Ovary (tissue), 9 donors: Measurements from ENCODE around the gene COA6. TPM values are rescaled to one million over a fixed set of nuclear protein-coding genes. Genes with fewer than 3 reads are reported as not detected.
"Not testable (repeated sequence)": the region's sequence is repeated elsewhere in the genome, so short reads cannot be mapped to it uniquely, and the experiment has no call there.

ENCODE experiments used
- DNase-seq, 5 donors: peaks; one replicate each; pipeline ENCODE4 v3.0.0-alpha.2; 2019 to 2020
- H3K27ac ChIP-seq, 2 donors: fragments of 200-600 bp; one replicate each; pipeline versions ENCODE4 v1.5.1 to v1.8.0; 2019 to 2022
- H3K27me3 ChIP-seq: fragments of 200-600 bp; one replicate; pipeline ENCODE4 v1.8.0; 2022
- H3K36me3 ChIP-seq: fragments of 200-600 bp; sonication (generic); one replicate; pipeline ENCODE4 v1.5.1; 2019
- H3K4me1 ChIP-seq: one replicate; pipeline ENCODE4 v1.8.1; 2013; ENCODE audit warnings: mild to moderate bottlenecking, moderate library complexity; ENCODE audit not compliant: insufficient read depth
- H3K4me3 ChIP-seq: fragments of 200-600 bp; sonication (generic); one replicate; pipeline ENCODE4 v1.5.1; 2017
- H3K9me3 ChIP-seq, 2 donors: fragments of 200-600 bp in 1 of 2; sonication (generic) in 1 of 2; one replicate each; pipeline versions ENCODE4 v1.5.1 to v1.8.1; 2013 to 2019; ENCODE audit warnings: mild to moderate bottlenecking in 1 of 2, moderate library complexity in 1 of 2
- EP300 ChIP-seq: sonication (generic); formaldehyde crosslinking; IDR thresholded peaks from one replicate; pipeline ENCODE4 v1.6.1; 2017; ENCODE audit warnings: antibody characterized with exemption
- POLR2A ChIP-seq: fragments of 450-650 bp; IDR thresholded peaks from one replicate; pipeline ENCODE4 v1.6.1; 2017; ENCODE audit warnings: antibody characterized with exemption, mild to moderate bottlenecking, moderate library complexity
- WGBS, 3 donors: extraction: QIAGEN DNeasy Blood & Tissue Kit in 1 of 3; methylation state at CpG; one replicate each; pipeline versions ENCODE4 v1.1.5 to v1.1.7; 2013 to 2017; 5-methylcytosine and 5-hydroxymethylcytosine counted together
- intact Hi-C, 4 donors: fragments of 100-400 bp; cut with DNase I; formaldehyde crosslinking; loops; one replicate each; pipeline versions ENCODE4 v1.11.0 to v1.15.1; 2022 to 2023
- polyA plus RNA-seq, 2 donors: library from polyadenylated mRNA; stranded (reverse); fragments of 200-250 nt in 1 of 2; fragments of 350-450 nt in 1 of 2; fragmentation: Illumina TruSeq in 1 of 2; extraction: RNeasy Lipid Tissue Mini Kit (QIAGEN cat#74804) in 1 of 2; gene quantifications; one replicate each; pipeline ENCODE4 v1.2.3, GENCODE V29; 2013 to 2014
- total RNA-seq, 7 donors: library from RNA; depleted of rRNA in 2 of 7; stranded (reverse); fragments of >200 nt in 2 of 7; fragmentation: NEBNext Ultra II Directional in 3 of 7; extraction: Animal tissue kit (Norgen Biotek cat#: 25700) in 3 of 7; gene quantifications; one replicate each; pipeline versions ENCODE4 v1.1.0 to v1.2.4, GENCODE V29; 2016 to 2023
- TF ChIP-seq, protein P1 (sequence below), 3 donors: fragments of 450-650 bp in 2 of 3; fragments of 200-600 bp in 1 of 3; IDR thresholded peaks; one replicate each; pipeline versions ENCODE4 v1.5.1 to v1.8.0; 2016 to 2022; ENCODE audit warnings: antibody characterized with exemption in 3 of 3, mild to moderate bottlenecking in 1 of 3
- donor health status: DM: no; HTN: no; CAD: no; lungs with moderate emphysema.
- donor health status: DM: no; HTN: no; CAD: no.
- donor health status: Bipolar disorder and iron deficiency.
- donor health status: DM: yes; HTN: yes; CAD: no.
- donor health status: DM: no; HTN: no; CAD: no.
- donor health status: DM: yes; HTN: yes; CAD: no.

COA6 gene
- total and polyA plus RNA-seq, 9 donors, result 12.8 to 28.3 (median 17.6) TPM

DNA sequence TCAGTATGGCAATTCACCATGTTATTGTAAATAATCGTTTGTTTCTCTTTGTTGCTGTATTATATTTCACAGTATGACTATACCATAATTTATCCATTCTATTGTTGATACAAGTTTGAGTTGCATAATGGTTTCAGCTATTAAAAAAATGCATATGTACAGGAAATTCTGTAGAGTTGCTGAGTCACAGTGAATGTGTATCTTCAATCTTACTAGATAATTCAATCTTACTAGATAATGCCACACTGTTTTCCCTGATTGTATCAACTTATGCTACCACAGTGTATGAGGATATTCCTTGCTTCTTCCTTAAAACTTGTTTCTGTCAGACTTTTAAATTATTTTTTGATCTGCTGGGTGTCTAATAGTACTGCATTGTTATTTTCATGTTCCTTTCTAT lies 3.5 kb upstream of the COA6 start:
- no peak for DNase-seq
- 75 to 94% (median 79%) methylated on average over 1 of the region's 1 CpG for WGBS, 3 donors
- Histone ChIP-seq H3K36me3 (no peaks in the 10 kb centered on the region), H3K4me3 (no peak overlapping the region), H3K9me3 (no peaks in the 10 kb centered on the region), H3K27me3 (no peaks in the 10 kb centered on the region), H3K4me1 (peaks cover 3% of the 10 kb centered on the region), H3K27ac (no peak overlapping the region)
- TF ChIP-seq, protein P1, sequence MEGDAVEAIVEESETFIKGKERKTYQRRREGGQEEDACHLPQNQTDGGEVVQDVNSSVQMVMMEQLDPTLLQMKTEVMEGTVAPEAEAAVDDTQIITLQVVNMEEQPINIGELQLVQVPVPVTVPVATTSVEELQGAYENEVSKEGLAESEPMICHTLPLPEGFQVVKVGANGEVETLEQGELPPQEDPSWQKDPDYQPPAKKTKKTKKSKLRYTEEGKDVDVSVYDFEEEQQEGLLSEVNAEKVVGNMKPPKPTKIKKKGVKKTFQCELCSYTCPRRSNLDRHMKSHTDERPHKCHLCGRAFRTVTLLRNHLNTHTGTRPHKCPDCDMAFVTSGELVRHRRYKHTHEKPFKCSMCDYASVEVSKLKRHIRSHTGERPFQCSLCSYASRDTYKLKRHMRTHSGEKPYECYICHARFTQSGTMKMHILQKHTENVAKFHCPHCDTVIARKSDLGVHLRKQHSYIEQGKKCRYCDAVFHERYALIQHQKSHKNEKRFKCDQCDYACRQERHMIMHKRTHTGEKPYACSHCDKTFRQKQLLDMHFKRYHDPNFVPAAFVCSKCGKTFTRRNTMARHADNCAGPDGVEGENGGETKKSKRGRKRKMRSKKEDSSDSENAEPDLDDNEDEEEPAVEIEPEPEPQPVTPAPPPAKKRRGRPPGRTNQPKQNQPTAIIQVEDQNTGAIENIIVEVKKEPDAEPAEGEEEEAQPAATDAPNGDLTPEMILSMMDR (IDR thresholded peaks at IDR 0.05), result no peak
- TF ChIP-seq EP300 (no peak), POLR2A (no peak)
- intact Hi-C loops, result no loop called here

DNA sequence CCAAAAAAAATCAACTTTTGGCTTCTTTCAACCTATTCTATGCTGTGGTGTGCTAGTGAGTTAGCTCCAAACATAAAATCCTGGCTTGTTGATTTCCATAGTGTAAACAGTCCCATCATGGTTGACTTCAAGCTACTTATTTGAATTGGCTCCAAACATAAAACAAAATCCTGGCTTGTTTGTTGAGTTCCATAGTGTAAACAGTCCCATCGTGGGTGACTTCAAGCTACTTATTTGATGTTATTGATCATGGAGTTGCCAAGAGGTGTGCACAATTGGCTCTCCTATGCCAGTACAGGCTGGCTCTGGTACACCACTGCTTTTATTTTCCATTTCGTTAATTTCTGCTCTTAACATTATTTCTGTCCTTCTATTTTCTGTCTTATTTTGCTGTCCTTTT lies 1.8 kb upstream of the COA6 start:
- 37 to 55% (median 48%) methylated on average over 2 of the region's 2 CpGs for WGBS, 3 donors
- TF ChIP-seq, protein P1 (IDR thresholded peaks at IDR 0.05), result no peak
- TF ChIP-seq POLR2A (no peak), EP300 (no peak)
- Histone ChIP-seq H3K27ac (no peak overlapping the region), H3K4me3 (no peak overlapping the region), H3K4me1 (peaks cover 5% of the 10 kb centered on the region), H3K9me3 (no peaks in the 10 kb centered on the region), H3K36me3 (no peaks in the 10 kb centered on the region), H3K27me3 (no peaks in the 10 kb centered on the region)
- no peak for DNase-seq
- intact Hi-C loops, result no loop called here

DNA sequence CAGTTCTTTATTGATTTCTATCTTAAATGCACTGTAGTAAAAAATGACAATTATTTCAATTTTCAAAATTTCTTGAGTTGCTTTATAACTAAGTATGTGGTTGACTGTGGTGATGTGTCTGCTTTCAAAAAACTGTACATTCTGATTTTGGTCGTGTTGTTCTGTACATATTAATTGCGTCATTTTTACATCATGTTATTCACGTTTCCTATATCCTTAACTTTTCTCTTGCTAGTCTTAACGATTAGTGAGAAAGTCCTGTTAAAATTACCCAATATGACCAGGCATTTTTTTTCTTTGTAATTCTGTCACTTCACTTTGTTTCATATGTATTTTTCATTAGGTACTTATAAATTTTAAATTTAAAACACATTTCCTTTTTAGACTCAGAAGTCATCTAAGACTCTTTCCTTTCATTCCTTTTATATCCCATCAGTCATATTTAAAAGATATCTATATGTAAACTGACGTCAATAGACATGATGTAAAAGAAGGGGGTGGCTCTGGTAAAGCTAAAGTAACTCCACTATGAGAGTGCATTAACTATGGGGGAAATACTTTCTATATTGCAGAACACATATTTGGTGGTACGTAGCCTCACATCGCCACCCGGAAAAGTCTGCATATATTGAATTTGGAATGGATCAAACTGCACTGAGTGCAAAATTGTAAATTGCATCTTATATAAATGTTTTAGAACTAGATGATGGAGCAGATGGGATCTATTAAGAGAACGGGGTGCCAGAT lies 1.1 kb upstream of the COA6 start:
- Histone ChIP-seq H3K27ac (peak overlapping the region in 1 of 2 donors; percentile 76), H3K4me1 (peaks cover 5% of the 10 kb centered on the region), H3K9me3 (no peaks in the 10 kb centered on the region), H3K36me3 (no peaks in the 10 kb centered on the region), H3K4me3 (peak overlapping the region; percentile 83), H3K27me3 (no peaks in the 10 kb centered on the region)
- intact Hi-C loops, result no loop called here
- TF ChIP-seq EP300 (no peak), POLR2A (no peak)
- 44 to 53% (median 53%) methylated on average over 9 of the region's 9 CpGs for WGBS, 3 donors
- no peak for DNase-seq

DNA sequence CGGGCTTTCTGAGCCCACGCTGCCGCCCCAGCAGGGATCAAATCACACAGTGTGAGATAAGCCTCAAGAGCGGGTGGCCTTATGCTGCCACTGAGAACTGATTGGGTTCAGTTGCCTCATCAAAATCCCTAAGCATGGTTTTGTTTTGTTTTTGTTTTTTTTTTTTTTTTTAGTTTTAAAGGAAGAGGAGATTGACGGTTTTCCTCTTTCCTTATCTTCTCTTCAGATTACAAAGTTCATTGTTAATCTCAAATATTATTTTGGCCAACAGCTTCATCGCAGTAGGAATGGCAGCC lies 651 bp downstream of the COA6 start:
- intact Hi-C loops, result no loop called here
- H3K4me1 ChIP-seq, result peaks cover 5% of the 10 kb centered on the region
- H3K27ac ChIP-seq, result peak overlapping the region; percentile 42 to 76
- WGBS, 3 donors, result 4 to 6% (median 5%) methylated on average over 6 of the region's 6 CpGs
- TF ChIP-seq POLR2A (no peak), EP300 (no peak)
- TF ChIP-seq, protein P1 (IDR thresholded peaks at IDR 0.05), result no peak
- H3K27me3 ChIP-seq, result no peaks in the 10 kb centered on the region
- peak overlapping the region; percentile 83 for H3K4me3 ChIP-seq
- H3K36me3 ChIP-seq, result no peaks in the 10 kb centered on the region
- no peak for DNase-seq
- H3K9me3 ChIP-seq, result no peaks in the 10 kb centered on the region

DNA sequence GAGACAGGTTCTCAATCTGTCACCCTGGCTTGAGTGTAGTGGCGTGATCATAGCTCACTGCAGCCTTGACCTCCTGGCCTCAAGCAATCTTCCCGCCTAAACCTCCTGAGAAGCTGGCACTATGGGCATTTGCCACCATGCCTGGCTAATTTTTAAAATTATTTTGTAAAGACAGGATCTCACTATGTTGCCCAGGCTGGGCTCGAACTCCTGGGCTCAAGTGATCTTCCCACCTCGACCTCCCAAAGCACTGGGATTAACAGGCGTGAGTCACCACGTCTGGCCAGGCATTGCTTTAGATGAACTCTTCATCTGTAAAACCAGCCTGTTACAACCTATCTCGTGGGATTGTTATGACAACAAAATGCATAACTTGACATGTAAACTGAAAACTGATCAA lies 2.4 kb downstream of the COA6 start:
- intact Hi-C loops, result no loop called here
- Histone ChIP-seq H3K36me3 (no peaks in the 10 kb centered on the region), H3K27ac (no peak overlapping the region), H3K9me3 (no peaks in the 10 kb centered on the region), H3K27me3 (no peaks in the 10 kb centered on the region), H3K4me3 (no peak overlapping the region), H3K4me1 (peaks cover 5% of the 10 kb centered on the region)
- no peak for TF ChIP-seq EP300
- no peak for DNase-seq
- 85 to 89% (median 86%) methylated on average over 7 of the region's 7 CpGs for WGBS, 3 donors

DNA sequence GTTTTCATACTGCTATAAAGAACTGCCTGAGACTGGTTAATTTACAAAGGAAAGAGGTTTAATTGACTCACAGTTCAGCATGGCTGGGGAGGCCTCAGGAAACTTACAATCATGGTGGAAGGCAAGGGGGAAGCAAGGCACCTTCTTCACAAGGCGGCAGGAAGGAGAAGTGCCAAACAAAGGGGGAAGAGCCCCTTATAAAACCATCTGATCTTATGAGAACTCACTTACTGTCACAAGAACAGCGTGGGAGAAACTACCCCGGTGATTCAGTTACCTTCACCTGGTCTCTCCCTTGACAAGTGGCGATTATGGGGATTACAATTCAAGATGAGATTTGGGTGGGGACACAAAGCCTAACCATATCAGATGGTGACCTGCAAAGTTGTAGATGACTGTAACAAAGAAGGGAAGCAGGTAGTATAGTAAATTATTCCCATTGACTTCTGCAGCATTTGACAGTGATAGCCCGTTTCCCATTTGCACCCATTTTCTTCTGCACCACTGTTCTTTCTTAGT lies 6.4 kb downstream of the COA6 start:
- H3K4me3 ChIP-seq, H3K27ac ChIP-seq, H3K9me3 ChIP-seq, H3K27me3 ChIP-seq, intact Hi-C loops, DNase-seq, H3K36me3 ChIP-seq, H3K4me1 ChIP-seq: not testable (repeated sequence)
- 94 to 97% (median 96%) methylated on average over 5 of the region's 5 CpGs for WGBS, 3 donors
